AG04450 (cell line): ENCODE data around the gene CPEB1. TPM values are rescaled to one million over a fixed set of nuclear protein-coding genes. Genes with fewer than 3 reads are reported as not detected.

Experiments
- CTCF ChIA-PET: fragments of 300-600, 350-600 bp; formaldehyde crosslinking; extraction: SDS; loops from one replicate; lab custom pipeline; 2022; ENCODE audit warnings: antibody characterized with exemption, inconsistent platforms; lab: Charles Lee
- POLR2A ChIA-PET: fragments of 350-600 bp; formaldehyde crosslinking; extraction: SDS; loops from one replicate; lab custom pipeline; 2021; ENCODE audit warnings: antibody characterized with exemption, inconsistent platforms; lab: Yijun Ruan, JAX
- DNase-seq: peaks from one replicate; pipeline ENCODE4 v3.0.0-alpha.2; 2011; ENCODE audit warnings: low read depth, low spot score
- H3K27ac ChIP-seq: one replicate; pipeline ENCODE4 v1.5.1; 2012; ENCODE audit warnings: low read depth, low read length, control low read depth
- H3K27me3 ChIP-seq: one replicate; pipeline ENCODE4 v1.6.0; 2012; ENCODE audit warnings: low read length; ENCODE audit not compliant: control insufficient read depth, insufficient read depth
- H3K4me3 ChIP-seq: 2 replicates; pipeline ENCODE4 v1.5.1; 2011; ENCODE audit warnings: mild to moderate bottlenecking, low read depth, low read length, control low read depth
- H3K9me3 ChIP-seq: 2 replicates; pipeline ENCODE4 v1.5.1; 2012; ENCODE audit warnings: low read length; ENCODE audit not compliant: control insufficient read depth, insufficient read depth
- CTCF ChIP-seq: IDR thresholded peaks from 2 replicates; pipeline ENCODE4 v1.5.1; 2011; ENCODE audit warnings: low read depth, low read length, control low read depth, inconsistent platforms
- polyA plus RNA-seq: library from polyadenylated mRNA; depleted of rRNA; stranded (reverse); fragments of >200 nt; gene quantifications from 2 replicates; pipeline ENCODE4 v1.2.3, GENCODE V29; 2011

The CPEB1 gene
- polyA plus RNA-seq, 1 experiment, result 8.3 TPM

- ChIA-PET CTCF (no interaction called here), POLR2A (no interaction called here)
- Histone ChIP-seq H3K9me3 (no peaks in the 10 kb centered on the region), H3K27me3 (no peaks in the 10 kb centered on the region), H3K27ac (no peak overlapping the region), H3K4me3 (no peak overlapping the region)
- no peak for TF ChIP-seq CTCF
- no peak for DNase-seq
These were observed 17.1 kb downstream of the CPEB1 start for GRCh38 chr15:82630033-82630432.

- Histone ChIP-seq H3K9me3 (no peaks in the 10 kb centered on the region), H3K27ac (no peak overlapping the region), H3K4me3 (no peak overlapping the region), H3K27me3 (no peaks in the 10 kb centered on the region)
- POLR2A ChIA-PET, result no interaction called here
- no peak for TF ChIP-seq CTCF
- DNase-seq, result no peak
- CTCF ChIA-PET, result no interaction called here
These were observed 22.0 kb downstream of the CPEB1 start for GRCh38 chr15:82625136-82625535.

GRCh38 chr15:82624438-82624837, 22.7 kb downstream of the CPEB1 start:
- CTCF ChIA-PET, result no interaction called here
- TF ChIP-seq CTCF, result no peak
- Histone ChIP-seq H3K9me3 (no peaks in the 10 kb centered on the region), H3K27me3 (no peaks in the 10 kb centered on the region), H3K4me3 (no peak overlapping the region), H3K27ac (no peak overlapping the region)
- no peak for DNase-seq
- POLR2A ChIA-PET, result no interaction called here

- Histone ChIP-seq H3K27me3 (no peaks in the 10 kb centered on the region), H3K4me3 (no peak overlapping the region), H3K27ac (no peak overlapping the region), H3K9me3 (no peaks in the 10 kb centered on the region)
- ChIA-PET POLR2A (no interaction called here), CTCF (interaction anchor here (0.6 kb wide), 1 partner anchor 82 kb away, joined by 3 read pairs; no protein-coding TSS in a partner anchor)
- no peak for TF ChIP-seq CTCF
- no peak for DNase-seq
These were observed 23.2 kb downstream of the CPEB1 start for GRCh38 chr15:82624008-82624407.

GRCh38 chr15:82621970-82622369, 25.2 kb downstream of the CPEB1 start:
- no peak overlapping the region for H3K27ac ChIP-seq
- no peak overlapping the region for H3K4me3 ChIP-seq
- TF ChIP-seq CTCF, result no peak
- DNase-seq, result no peak
- POLR2A ChIA-PET, result no interaction called here
- CTCF ChIA-PET, result no interaction called here
- no peaks in the 10 kb centered on the region for H3K9me3 ChIP-seq
- H3K27me3 ChIP-seq, result no peaks in the 10 kb centered on the region
